GM18951 (cell line): Measurements from ENCODE around the gene OSBPL9.

Experiments
- POLR2A ChIP-seq: IDR thresholded peaks from 4 replicates; pipeline ENCODE4 v1.6.1; 2011; ENCODE audit warnings: mild to moderate bottlenecking; ENCODE audit not compliant: insufficient read length, insufficient read depth; ENCODE audit errors: extremely low read depth
- in situ Hi-C: fragments of 300-500 bp; cut with MboI; formaldehyde crosslinking; loops from one replicate; pipeline ENCODE4 v1.12.0; 2022; ENCODE audit warnings: low sequenced_read_pairs, mixed read lengths, inconsistent platforms; ENCODE audit not compliant: unreplicated experiment

The OSBPL9 gene

GRCh38 chr1:51649593-51650091 is 32.8 kb downstream of the OSBPL9 start:
- in situ Hi-C loops = no loop called here
- TF ChIP-seq POLR2A = no peak

- TF ChIP-seq POLR2A = no peak
- in situ Hi-C loops = no loop called here
Measured at GRCh38 chr1:51650198-51650597, 33.3 kb downstream of the OSBPL9 start.

- no peak for TF ChIP-seq POLR2A
- in situ Hi-C loops = no loop called here
Measured at GRCh38 chr1:51651552-51651942, 34.7 kb downstream of the OSBPL9 start.

- in situ Hi-C loops = no loop called here
Measured at GRCh38 chr1:51652599-51652998, 35.7 kb downstream of the OSBPL9 start.

GRCh38 chr1:51653127-51653526 is 36.2 kb downstream of the OSBPL9 start:
- in situ Hi-C loops = no loop called here
- TF ChIP-seq POLR2A = no peak

More at GRCh38 chr1:51652599-51652998, 35.7 kb downstream of the OSBPL9 start:
- no peak for TF ChIP-seq POLR2A

- no peak for TF ChIP-seq POLR2A
- in situ Hi-C loops = no loop called here
Measured at GRCh38 chr1:51654000-51654399, 37.1 kb downstream of the OSBPL9 start.

GRCh38 chr1:51656374-51656773 is 39.5 kb downstream of the OSBPL9 start:
- no peak for TF ChIP-seq POLR2A
- in situ Hi-C loops = no loop called here

- in situ Hi-C loops = no loop called here
- no peak for TF ChIP-seq POLR2A
Measured at GRCh38 chr1:51660580-51660979, 43.7 kb downstream of the OSBPL9 start.

GRCh38 chr1:51661081-51661518 is 44.2 kb downstream of the OSBPL9 start:
- in situ Hi-C loops = no loop called here

GRCh38 chr1:51663105-51663504 is 46.2 kb downstream of the OSBPL9 start:
- in situ Hi-C loops = no loop called here
- no peak for TF ChIP-seq POLR2A

More at GRCh38 chr1:51661081-51661518, 44.2 kb downstream of the OSBPL9 start:
- TF ChIP-seq POLR2A = no peak

- in situ Hi-C loops = no loop called here
Measured at GRCh38 chr1:51663721-51664120, 46.8 kb downstream of the OSBPL9 start.

GRCh38 chr1:51664421-51665240 is 47.7 kb downstream of the OSBPL9 start:
- no peak for TF ChIP-seq POLR2A
- in situ Hi-C loops = no loop called here

More at GRCh38 chr1:51663721-51664120, 46.8 kb downstream of the OSBPL9 start:
- no peak for TF ChIP-seq POLR2A

GRCh38 chr1:51666478-51666877 is 49.6 kb downstream of the OSBPL9 start:
- in situ Hi-C loops = no loop called here
- no peak for TF ChIP-seq POLR2A

- in situ Hi-C loops = no loop called here
- no peak for TF ChIP-seq POLR2A
Measured at GRCh38 chr1:51667561-51667960, 50.7 kb downstream of the OSBPL9 start.

- in situ Hi-C loops = no loop called here
- no peak for TF ChIP-seq POLR2A
Measured at GRCh38 chr1:51669272-51669671, 52.4 kb downstream of the OSBPL9 start.

GRCh38 chr1:51669816-51670215 is 52.9 kb downstream of the OSBPL9 start:
- TF ChIP-seq POLR2A = no peak
- in situ Hi-C loops = no loop called here
